DOHH2 (cell line): ENCODE results near the gene ST6GALNAC5.

Source experiments
- H3F3A ChIP-seq: fragments of 200-600 bp; sonication (generic), shearing (Covaris generic); 2 replicates; pipeline ENCODE4 v1.6.0; 2016; ENCODE audit warnings: antibody characterized with exemption, mild to moderate bottlenecking; ENCODE audit not compliant: control insufficient read depth, insufficient read depth
- H3K27ac ChIP-seq: fragments of 200-600 bp; sonication (generic); 2 replicates; pipeline ENCODE4 v1.5.1; 2014; ENCODE audit warnings: low read depth, mild to moderate bottlenecking, low read length, moderate library complexity
- H3K27me3 ChIP-seq: fragments of 200-600 bp; sonication (generic); 2 replicates; pipeline ENCODE4 v1.6.1; 2014; ENCODE audit warnings: mild to moderate bottlenecking, low read length, mixed read lengths; ENCODE audit not compliant: control insufficient read depth
- H3K36me3 ChIP-seq: fragments of 200-600 bp; sonication (generic); 2 replicates; pipeline ENCODE4 v1.6.1; 2014; ENCODE audit warnings: mild to moderate bottlenecking, low read length, moderate library complexity, mixed read lengths; ENCODE audit not compliant: control insufficient read depth
- H3K4me1 ChIP-seq: fragments of 200-600 bp; sonication (generic); 2 replicates; pipeline ENCODE4 v1.6.1; 2014; ENCODE audit warnings: mild to moderate bottlenecking, low read length, mixed read lengths; ENCODE audit not compliant: control insufficient read depth
- H3K4me2 ChIP-seq: fragments of 200-600 bp; sonication (generic); 2 replicates; pipeline ENCODE4 v1.6.0; 2014; ENCODE audit warnings: mild to moderate bottlenecking, low read length, moderate library complexity
- H3K4me3 ChIP-seq: fragments of 200-600 bp; sonication (generic); 2 replicates; pipeline ENCODE4 v1.5.1; 2014; ENCODE audit warnings: mild to moderate bottlenecking, low read length, mixed read lengths
- H3K79me2 ChIP-seq: fragments of 200-600 bp; sonication (generic); 2 replicates; pipeline ENCODE4 v1.6.1; 2014; ENCODE audit warnings: mild to moderate bottlenecking, low read length, mixed read lengths; ENCODE audit not compliant: control insufficient read depth
- H3K9me2 ChIP-seq: fragments of 200-600 bp; sonication (generic); replicated peaks from 2 replicates; pipeline ENCODE4 v1.6.1; 2014; ENCODE audit warnings: mild to moderate bottlenecking, low read length, mixed read lengths; ENCODE audit not compliant: control insufficient read depth
- H3K9me3 ChIP-seq: fragments of 200-600 bp; sonication (generic); 2 replicates; pipeline ENCODE4 v1.6.1; 2014; ENCODE audit warnings: antibody characterized with exemption, low read length, mixed read lengths; ENCODE audit not compliant: control insufficient read depth, insufficient read depth
- H4K20me1 ChIP-seq: fragments of 200-600 bp; sonication (generic); 2 replicates; pipeline ENCODE4 v1.6.0; 2014; ENCODE audit warnings: low read depth, mild to moderate bottlenecking, antibody characterized with exemption, low read length, moderate library complexity; ENCODE audit not compliant: control insufficient read depth, insufficient read depth
- EZH2phosphoT487 ChIP-seq: fragments of 200-600 bp; sonication (generic); IDR thresholded peaks from 2 replicates; pipeline ENCODE4 v1.6.1; 2017; ENCODE audit warnings: borderline replicate concordance, mild to moderate bottlenecking, antibody characterized with exemption, low read length, moderate library complexity, mixed read lengths
- TF ChIP-seq, protein P1 (sequence below): fragments of 200-600 bp; sonication (generic); IDR thresholded peaks from one replicate; pipeline ENCODE4 v1.5.1; 2014; ENCODE audit warnings: antibody characterized with exemption, mild to moderate bottlenecking, low read depth, low read length; ENCODE audit not compliant: poor library complexity, severe bottlenecking

Gene ST6GALNAC5

GRCh38 chr1:77021732-77022131 lies 154.5 kb downstream of the ST6GALNAC5 start:
- H3F3A ChIP-seq: no peaks in the 10 kb centered on the region
- no peak overlapping the region for H3K4me3 ChIP-seq
- H3K9me3 ChIP-seq: no peaks in the 10 kb centered on the region
- H3K4me1 ChIP-seq: no peaks in the 10 kb centered on the region
- no peaks in the 10 kb centered on the region for H3K79me2 ChIP-seq
- no peaks in the 10 kb centered on the region for H3K27me3 ChIP-seq
- H4K20me1 ChIP-seq: no peaks in the 10 kb centered on the region
- no peaks in the 10 kb centered on the region for H3K9me2 ChIP-seq
- H3K36me3 ChIP-seq: no peaks in the 10 kb centered on the region
- TF ChIP-seq, protein P1, sequence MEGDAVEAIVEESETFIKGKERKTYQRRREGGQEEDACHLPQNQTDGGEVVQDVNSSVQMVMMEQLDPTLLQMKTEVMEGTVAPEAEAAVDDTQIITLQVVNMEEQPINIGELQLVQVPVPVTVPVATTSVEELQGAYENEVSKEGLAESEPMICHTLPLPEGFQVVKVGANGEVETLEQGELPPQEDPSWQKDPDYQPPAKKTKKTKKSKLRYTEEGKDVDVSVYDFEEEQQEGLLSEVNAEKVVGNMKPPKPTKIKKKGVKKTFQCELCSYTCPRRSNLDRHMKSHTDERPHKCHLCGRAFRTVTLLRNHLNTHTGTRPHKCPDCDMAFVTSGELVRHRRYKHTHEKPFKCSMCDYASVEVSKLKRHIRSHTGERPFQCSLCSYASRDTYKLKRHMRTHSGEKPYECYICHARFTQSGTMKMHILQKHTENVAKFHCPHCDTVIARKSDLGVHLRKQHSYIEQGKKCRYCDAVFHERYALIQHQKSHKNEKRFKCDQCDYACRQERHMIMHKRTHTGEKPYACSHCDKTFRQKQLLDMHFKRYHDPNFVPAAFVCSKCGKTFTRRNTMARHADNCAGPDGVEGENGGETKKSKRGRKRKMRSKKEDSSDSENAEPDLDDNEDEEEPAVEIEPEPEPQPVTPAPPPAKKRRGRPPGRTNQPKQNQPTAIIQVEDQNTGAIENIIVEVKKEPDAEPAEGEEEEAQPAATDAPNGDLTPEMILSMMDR: no peak
- H3K27ac ChIP-seq: no peak overlapping the region
- no peak overlapping the region for H3K4me2 ChIP-seq

DNA sequence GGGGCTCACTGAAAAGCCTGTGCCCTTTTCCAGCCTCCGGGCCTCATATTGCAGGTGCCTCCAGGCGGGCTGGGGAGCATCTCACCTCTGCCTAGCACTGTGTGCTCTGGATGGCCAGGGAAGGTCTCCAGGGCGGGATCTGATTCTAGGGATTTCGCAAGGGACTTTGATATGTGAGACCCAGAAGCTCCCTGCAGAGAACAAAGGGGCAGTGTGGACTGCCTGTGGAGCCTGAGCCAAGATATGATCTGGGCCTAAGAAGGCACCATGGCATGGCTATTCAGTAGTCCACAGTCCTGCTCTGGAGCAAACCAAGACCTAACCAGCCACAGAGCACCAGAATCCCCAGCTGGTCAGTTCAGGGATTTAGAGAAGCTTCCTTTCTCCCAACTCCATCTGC lies 157.2 kb downstream of the ST6GALNAC5 start:
- Histone ChIP-seq H4K20me1 (no peaks in the 10 kb centered on the region), H3F3A (no peaks in the 10 kb centered on the region), H3K9me3 (no peaks in the 10 kb centered on the region), H3K9me2 (no peaks in the 10 kb centered on the region), H3K4me1 (no peaks in the 10 kb centered on the region), H3K4me2 (no peak overlapping the region), H3K27ac (no peak overlapping the region), H3K36me3 (no peaks in the 10 kb centered on the region), H3K27me3 (peaks cover 2% of the 10 kb centered on the region; the same call in 1 of the 2 replicates), H3K79me2 (no peaks in the 10 kb centered on the region), H3K4me3 (no peak overlapping the region)
- no peak for TF ChIP-seq EZH2phosphoT487
- TF ChIP-seq, protein P1: no peak

- no peaks in the 10 kb centered on the region for H3K9me2 ChIP-seq
- no peaks in the 10 kb centered on the region for H3K36me3 ChIP-seq
- no peak overlapping the region for H3K27ac ChIP-seq
- H3K79me2 ChIP-seq: no peaks in the 10 kb centered on the region
- peaks cover 2% of the 10 kb centered on the region; the same call in 1 of the 2 replicates for H3K27me3 ChIP-seq
- no peaks in the 10 kb centered on the region for H3K4me1 ChIP-seq
- H3F3A ChIP-seq: no peaks in the 10 kb centered on the region
- no peak overlapping the region for H3K4me2 ChIP-seq
- no peaks in the 10 kb centered on the region for H3K9me3 ChIP-seq
- TF ChIP-seq, protein P1: no peak
- no peak for TF ChIP-seq EZH2phosphoT487
- no peak overlapping the region for H3K4me3 ChIP-seq
- H4K20me1 ChIP-seq: no peaks in the 10 kb centered on the region
These were observed 158.3 kb downstream of the ST6GALNAC5 start for GRCh38 chr1:77025599-77025998.

- peaks cover 2% of the 10 kb centered on the region; the same call in 1 of the 2 replicates for H3K27me3 ChIP-seq
- no peak for TF ChIP-seq EZH2phosphoT487
- TF ChIP-seq, protein P1: no peak
- H3K4me2 ChIP-seq: no peak overlapping the region
- no peaks in the 10 kb centered on the region for H3F3A ChIP-seq
- H3K4me3 ChIP-seq: no peak overlapping the region
- H3K36me3 ChIP-seq: no peaks in the 10 kb centered on the region
- no peaks in the 10 kb centered on the region for H4K20me1 ChIP-seq
- no peaks in the 10 kb centered on the region for H3K79me2 ChIP-seq
- H3K4me1 ChIP-seq: no peaks in the 10 kb centered on the region
- H3K27ac ChIP-seq: no peak overlapping the region
- H3K9me2 ChIP-seq: no peaks in the 10 kb centered on the region
- no peaks in the 10 kb centered on the region for H3K9me3 ChIP-seq
These were observed 158.9 kb downstream of the ST6GALNAC5 start for GRCh38 chr1:77026135-77026534.
